H1 (cell line): ENCODE data around the gene DYNC1LI1. TPM values are rescaled to one million over a fixed set of nuclear protein-coding genes. Genes with fewer than 3 reads are reported as not detected.

ENCODE experiments used
- CTCF ChIA-PET: fragments of 300-600 bp; sonication (Branson Sonifier 250); formaldehyde crosslinking; loops from one replicate; lab custom pipeline; 2021; ENCODE audit not compliant: partially characterized antibody; lab: Charles Lee
- POLR2A ChIA-PET: fragments of 300-600 bp; sonication (Branson Sonifier 250); formaldehyde crosslinking; loops from one replicate; lab custom pipeline; 2021; ENCODE audit warnings: inconsistent platforms; ENCODE audit not compliant: partially characterized antibody; lab: Charles Lee
- DNase-seq, 2 experiments: peaks; one replicate each; pipeline versions ENCODE4 v3.0.0 to v3.0.0-alpha.2; 2010 to 2022; ENCODE audit warnings: low spot score in 2 of 2, low read depth in 1 of 2, mixed read lengths in 1 of 2
- FAIRE-seq: peaks from 2 replicates; lab custom pipeline; 2011; peaks lifted over from hg19 to GRCh38; lab: Jason Lieb, UNC
- H2AFZ ChIP-seq: 2 replicates; pipeline ENCODE4 v1.8.1; 2012; ENCODE audit warnings: low read length, inconsistent platforms
- H2AK5ac ChIP-seq: 2 replicates; pipeline ENCODE4 v1.6.1; 2013; ENCODE audit warnings: low read depth, low read length
- H2BK120ac ChIP-seq: replicated peaks from 2 replicates; pipeline ENCODE3; 2013; ENCODE audit warnings: low read depth, low read length, inconsistent platforms
- H2BK12ac ChIP-seq: 2 replicates; pipeline ENCODE4 v1.6.1; 2013; ENCODE audit warnings: low read depth, low read length
- H2BK15ac ChIP-seq: 2 replicates; pipeline ENCODE4 v1.6.1; 2013; ENCODE audit warnings: low read length
- H2BK20ac ChIP-seq: 2 replicates; pipeline ENCODE4 v1.6.1; 2013; ENCODE audit warnings: low read length
- H2BK5ac ChIP-seq: 2 replicates; pipeline ENCODE4 v1.6.1; 2013; ENCODE audit warnings: low read depth, low read length
- H3K14ac ChIP-seq: 2 replicates; pipeline ENCODE4 v1.6.1; 2013; ENCODE audit warnings: inconsistent platforms; ENCODE audit not compliant: insufficient read length
- H3K18ac ChIP-seq: 2 replicates; pipeline ENCODE4 v1.6.1; 2013; ENCODE audit warnings: low read length; ENCODE audit errors: extremely low read depth
- H3K23ac ChIP-seq: 2 replicates; pipeline ENCODE4 v1.6.1; 2013; ENCODE audit warnings: inconsistent platforms; ENCODE audit not compliant: insufficient read length
- H3K23me2 ChIP-seq: 2 replicates; pipeline ENCODE4 v1.6.1; 2013; ENCODE audit warnings: low read depth, low read length
- H3K27ac ChIP-seq: 2 replicates; pipeline ENCODE4 v1.6.1; 2011; ENCODE audit warnings: low read depth, low read length, inconsistent platforms
- H3K27me3 ChIP-seq, 4 experiments: replicated peaks in 1 of 4; 1 replicate in 1 of 4; 2 replicates in 3 of 4; pipeline versions ENCODE4 v1.6.1 to v1.8.1; 2011 to 2013; ENCODE audit warnings: low read length in 3 of 4, mild to moderate bottlenecking in 3 of 4, inconsistent platforms in 2 of 4, mixed read lengths in 2 of 4, moderate library complexity in 1 of 4; ENCODE audit not compliant: control insufficient read depth in 3 of 4, insufficient read depth in 3 of 4; ENCODE audit errors: extremely low read depth in 1 of 4
- H3K36me3 ChIP-seq, 4 experiments: 2 replicates each; pipeline versions ENCODE4 v1.6.1 to v1.8.1; 2011 to 2013; ENCODE audit warnings: mild to moderate bottlenecking in 4 of 4, low read length in 3 of 4, moderate library complexity in 2 of 4, control low read depth in 1 of 4, inconsistent platforms in 1 of 4; ENCODE audit not compliant: insufficient read depth in 4 of 4, control insufficient read depth in 2 of 4
- H3K4ac ChIP-seq: replicated peaks from 2 replicates; pipeline ENCODE3; 2013; ENCODE audit warnings: low read length, low read depth, mixed read lengths, inconsistent platforms; ENCODE audit not compliant: insufficient read length
- H3K4me1 ChIP-seq, 4 experiments: replicated peaks in 1 of 4; 1 replicate in 1 of 4; 2 replicates in 3 of 4; pipeline versions ENCODE4 v1.6.1 to v1.8.1; 2011 to 2013; ENCODE audit warnings: low read length in 3 of 4, inconsistent platforms in 2 of 4, mixed read lengths in 1 of 4; ENCODE audit not compliant: insufficient read depth in 4 of 4, control insufficient read depth in 3 of 4
- H3K4me2 ChIP-seq, 2 experiments: 2 replicates each; pipeline versions ENCODE4 v1.6.1 to v1.8.1; 2011 to 2013; ENCODE audit warnings: low read depth in 2 of 2, low read length in 2 of 2, control low read depth in 1 of 2, inconsistent platforms in 1 of 2, mild to moderate bottlenecking in 1 of 2; ENCODE audit not compliant: insufficient read depth in 1 of 2
- H3K4me3 ChIP-seq, 4 experiments: fragments of 200-600, 300-600 bp in 1 of 4; sonication (generic), shearing (Covaris generic), sonication (Bioruptor Twin) in 1 of 4; 2 replicates each; pipeline versions ENCODE4 v1.5.1 to v1.8.1; 2011 to 2016; ENCODE audit warnings: low read length in 4 of 4, low read depth in 3 of 4, control low read depth in 2 of 4, inconsistent platforms in 2 of 4, mild to moderate bottlenecking in 2 of 4, mixed read lengths in 1 of 4, moderate library complexity in 1 of 4; ENCODE audit not compliant: insufficient read depth in 2 of 4; ENCODE audit errors: extremely low read depth in 1 of 4
- H3K56ac ChIP-seq: replicated peaks from 2 replicates; pipeline ENCODE3; 2013; ENCODE audit warnings: low read depth, mild to moderate bottlenecking, mixed read lengths, low read length, inconsistent platforms; ENCODE audit not compliant: insufficient read length
- H3K79me1 ChIP-seq: 2 replicates; pipeline ENCODE4 v1.6.1; 2013; ENCODE audit warnings: low read depth, low read length, control low read depth
- H3K79me2 ChIP-seq, 2 experiments: 2 replicates each; pipeline versions ENCODE4 v1.6.1 to v1.8.1; 2012 to 2013; ENCODE audit warnings: low read length in 2 of 2, mild to moderate bottlenecking in 2 of 2, inconsistent platforms in 1 of 2; ENCODE audit not compliant: insufficient read depth in 2 of 2, control insufficient read depth in 1 of 2
- H3K9ac ChIP-seq, 4 experiments: replicated peaks in 1 of 4; 1 replicate in 1 of 4; 2 replicates in 3 of 4; pipeline versions ENCODE4 v1.6.1 to v1.8.1; 2011 to 2013; ENCODE audit warnings: low read depth in 3 of 4, low read length in 3 of 4, control low read depth in 2 of 4, mild to moderate bottlenecking in 2 of 4, moderate library complexity in 2 of 4, inconsistent platforms in 1 of 4; ENCODE audit errors: extremely low read depth in 1 of 4
- H3K9me3 ChIP-seq, 2 experiments: 2 replicates each; pipeline versions ENCODE4 v1.6.1 to v1.8.1; 2012 to 2013; ENCODE audit warnings: mild to moderate bottlenecking in 2 of 2, moderate library complexity in 2 of 2, control low read depth in 1 of 2, inconsistent platforms in 1 of 2, low read depth in 1 of 2, low read length in 1 of 2, mixed read lengths in 1 of 2; ENCODE audit not compliant: insufficient read depth in 2 of 2
- H4K20me1 ChIP-seq, 2 experiments: replicated peaks in 1 of 2; 2 replicates each; pipeline versions ENCODE3 to v1.8.1; 2011 to 2013; ENCODE audit warnings: inconsistent platforms in 2 of 2, low read length in 2 of 2, mild to moderate bottlenecking in 1 of 2; ENCODE audit not compliant: insufficient read depth in 2 of 2, control insufficient read depth in 1 of 2
- H4K5ac ChIP-seq: 2 replicates; pipeline ENCODE4 v1.6.1; 2013; ENCODE audit warnings: low read length, low read depth, mixed read lengths, inconsistent platforms; ENCODE audit not compliant: insufficient read length
- H4K8ac ChIP-seq: 2 replicates; pipeline ENCODE4 v1.8.0; 2013; ENCODE audit warnings: mild to moderate bottlenecking, moderate library complexity, low read length, inconsistent platforms; ENCODE audit not compliant: insufficient read depth; ENCODE audit errors: extremely low read depth
- H4K91ac ChIP-seq: replicated peaks from 2 replicates; pipeline ENCODE3; 2013; ENCODE audit warnings: low read length, mixed read lengths, inconsistent platforms; ENCODE audit not compliant: insufficient read length
- ASH2L ChIP-seq: fragments of 200-600, 300-600 bp; sonication (generic); IDR thresholded peaks from one replicate; pipeline ENCODE4 v1.7.1; 2017; ENCODE audit warnings: low read length
- ATF2 ChIP-seq: IDR thresholded peaks from 2 replicates; pipeline ENCODE4 v1.6.1; 2012; ENCODE audit warnings: low read length, inconsistent platforms
- BCL11A ChIP-seq, 2 experiments: IDR thresholded peaks; one replicate each; pipeline ENCODE4 v1.6.1; 2011; ENCODE audit warnings: low read depth in 2 of 2, low read length in 2 of 2, mild to moderate bottlenecking in 2 of 2
- CTBP2 ChIP-seq: IDR thresholded peaks from 2 replicates; pipeline ENCODE4 v1.7.0; 2011; ENCODE audit warnings: borderline replicate concordance, mild to moderate bottlenecking, moderate library complexity, mixed read lengths, low read length; ENCODE audit not compliant: insufficient read depth, insufficient read length
- RBBP5 ChIP-seq: IDR thresholded peaks from 2 replicates; pipeline ENCODE4 v1.7.1; 2012; ENCODE audit warnings: low read depth, mild to moderate bottlenecking, inconsistent platforms, low read length, moderate library complexity, borderline replicate concordance
- RFX5 ChIP-seq: IDR thresholded peaks from 2 replicates; pipeline ENCODE4 v1.6.1; 2011; ENCODE audit warnings: low read depth, low read length, improper control_type of control experiment, borderline replicate concordance
- WGBS, 2 experiments: shearing (Covaris generic) in 1 of 2; methylation state at CpG; one replicate each; pipeline versions ENCODE4 v1.1.6 to v1.1.7; 2013 to 2015; ENCODE audit warnings: low lambda C conversion rate in 2 of 2, mixed read lengths in 2 of 2, inconsistent platforms in 1 of 2, low coverage in 1 of 2, missing lambda C conversion rate in 1 of 2; ENCODE audit not compliant: insufficient replicate concordance in 2 of 2, insufficient coverage in 1 of 2, insufficient read length in 1 of 2; ENCODE audit errors: extremely low coverage in 1 of 2, missing lambda C conversion rate in 1 of 2; 5-methylcytosine and 5-hydroxymethylcytosine counted together
- polyA plus RNA-seq, 7 experiments: library from polyadenylated mRNA; depleted of rRNA in 3 of 7; stranded (reverse) in 5 of 7; unstranded in 2 of 7; fragments of >200 nt in 5 of 7; fragments of 200-250 nt in 2 of 7; gene quantifications; 1 replicate in 5 of 7; 2 replicates in 1 of 7; 4 replicates in 1 of 7; pipeline versions ENCODE4 v1.2.1 to v1.2.3, GENCODE V29; 2011 to 2013; ENCODE audit warnings: missing spikeins in 2 of 7, mixed read lengths in 2 of 7
- total RNA-seq: library from RNA; stranded (reverse); fragmentation: NEBNext Ultra II Directional; extraction: Animal tissue kit (Norgen Biotek cat#: 25700); gene quantifications from 2 replicates; pipeline ENCODE4 v1.2.1, GENCODE V29; 2021

The DYNC1LI1 gene
- total and polyA plus RNA-seq, 2 of the 8 experiments (the other 6 are each of a cell fraction or from before 2014, with no cell fraction given) = 13.6 to 45.1 TPM

- Histone ChIP-seq H3K23ac (no peak overlapping the region), H2AFZ (no peak overlapping the region), H3K79me1 (no peaks in the 10 kb centered on the region), H4K20me1 (no peaks in the 10 kb centered on the region), H2BK12ac (no peak overlapping the region), H3K27me3 (no peaks in the 10 kb centered on the region), H3K9me3 (no peaks in the 10 kb centered on the region), H3K4me2 (no peak overlapping the region), H4K8ac (no peak overlapping the region), H3K4me3 (no peak overlapping the region), H4K91ac (no peak overlapping the region), H3K14ac (no peak overlapping the region), H3K18ac (no peak overlapping the region), H3K23me2 (peaks cover 3% of the 10 kb centered on the region; the same call in 1 of the 2 replicates), H3K36me3 (no peaks in the 10 kb centered on the region), H2BK20ac (no peak overlapping the region), H3K56ac (no peak overlapping the region), H2BK5ac (no peak overlapping the region), H2AK5ac (no peak overlapping the region), H3K4me1 (peaks cover 2 to 15% (median 7%) of the 10 kb centered on the region in 4 experiments; a peak in 6 of 7 replicates), H2BK15ac (no peak overlapping the region), H3K9ac (no peak overlapping the region), H3K4ac (no peak overlapping the region), H3K79me2 (no peaks in the 10 kb centered on the region), H2BK120ac (no peak overlapping the region), H4K5ac (no peak overlapping the region), H3K27ac (no peak overlapping the region)
- ChIA-PET POLR2A (no interaction called here), CTCF (interaction anchor here (1.1 kb wide), 1 partner anchor 83 kb away, joined by 4 read pairs; no protein-coding TSS in a partner anchor)
- 93% methylated on average over 4 of the region's 8 CpGs; no CpG with 5 or more reads in 1 of the 2 experiments for WGBS, 2 experiments
- no peak for DNase-seq
- no peak for FAIRE-seq
- TF ChIP-seq ASH2L (no peak), ATF2 (no peak), RFX5 (no peak), RBBP5 (no peak), CTBP2 (no peak), BCL11A (IDR thresholded peaks at IDR 0.05; ENCODE audit: low read depth in 2 of 2, low read length in 2 of 2) (no peak)
Observed at GRCh38 chr3:32596909-32597369, 26.3 kb upstream of the DYNC1LI1 start.
